Kidney tubule cell (primary cell): Measurements from ENCODE around the gene PDE5A.
"Not testable (repeated sequence)": the region's sequence is repeated elsewhere in the genome, so short reads cannot be mapped to it uniquely, and the experiment has no call there.

ENCODE experiments used
- DNase-seq: peaks from one replicate; pipeline ENCODE4 v3.0.0-alpha.2; 2018; ENCODE audit warnings: low spot score

PDE5A gene

GRCh38 chr4:119518915-119519410 lies 109.6 kb downstream of the PDE5A start:
- DNase-seq, result no peak

GRCh38 chr4:119518230-119518892 lies 110.2 kb downstream of the PDE5A start:
- DNase-seq, result no peak

- peak; percentile 2 for DNase-seq
These were observed 111.0 kb downstream of the PDE5A start for GRCh38 chr4:119517361-119518229.

GRCh38 chr4:119512398-119512797 lies 116.2 kb downstream of the PDE5A start:
- no peak for DNase-seq

- no peak for DNase-seq
These were observed 118.0 kb downstream of the PDE5A start for GRCh38 chr4:119510395-119511149.

- DNase-seq, result no peak
These were observed 120.3 kb downstream of the PDE5A start for GRCh38 chr4:119508281-119508680.

- no peak for DNase-seq
These were observed 121.8 kb downstream of the PDE5A start for GRCh38 chr4:119506806-119507205.

GRCh38 chr4:119504616-119505015 lies 124.0 kb downstream of the PDE5A start:
- DNase-seq, result no peak

GRCh38 chr4:119501740-119502139 lies 126.9 kb downstream of the PDE5A start:
- no peak for DNase-seq

GRCh38 chr4:119498527-119498926 lies 130.1 kb downstream of the PDE5A start:
- no peak for DNase-seq

GRCh38 chr4:119493886-119494285 lies 134.7 kb downstream of the PDE5A start:
- DNase-seq, result no peak

- peak; percentile 15 for DNase-seq
These were observed 135.2 kb downstream of the PDE5A start for GRCh38 chr4:119493419-119493818.

GRCh38 chr4:119490335-119490734 lies 138.3 kb downstream of the PDE5A start:
- peak; percentile 28 for DNase-seq

GRCh38 chr4:119489305-119489704 lies 139.3 kb downstream of the PDE5A start:
- no peak for DNase-seq

GRCh38 chr4:119480331-119480730 lies 148.3 kb downstream of the PDE5A start:
- DNase-seq, result no peak

- DNase-seq, result no peak
These were observed 148.8 kb downstream of the PDE5A start for GRCh38 chr4:119479835-119480234.

- DNase-seq, result no peak
These were observed 149.3 kb downstream of the PDE5A start for GRCh38 chr4:119479180-119479808.

- DNase-seq, result peak; percentile 83
These were observed 150.0 kb downstream of the PDE5A start for GRCh38 chr4:119478446-119479179.

GRCh38 chr4:119477412-119478053 lies 151.1 kb downstream of the PDE5A start:
- peak; percentile 68 for DNase-seq

GRCh38 chr4:119471259-119471658 lies 157.3 kb downstream of the PDE5A start:
- no peak for DNase-seq

- DNase-seq, result not testable (repeated sequence)
These were observed 157.9 kb downstream of the PDE5A start for GRCh38 chr4:119470737-119471063.
